Fibroblast of lung (primary cell): ENCODE results near the gene EGFL8. TPM values are rescaled to one million over a fixed set of nuclear protein-coding genes. Genes with fewer than 3 reads are reported as not detected.

Source experiments
- DNase-seq, 2 donors: peaks; one replicate each; pipeline versions ENCODE4 v3.0.0 to v3.0.0-alpha.2; 2010; ENCODE audit warnings: low read depth in 2 of 2
- H2AFZ ChIP-seq: 2 replicates; pipeline ENCODE4 v1.5.1; 2012; ENCODE audit warnings: low read length, control low read depth, inconsistent platforms
- H3K27ac ChIP-seq: 2 replicates; pipeline ENCODE4 v1.5.1; 2011; ENCODE audit warnings: low read length, control low read depth; ENCODE audit not compliant: insufficient read depth
- H3K27me3 ChIP-seq: 2 replicates; pipeline ENCODE4 v1.5.1; 2011; ENCODE audit warnings: mild to moderate bottlenecking, low read length; ENCODE audit not compliant: control insufficient read depth, insufficient read depth
- H3K36me3 ChIP-seq: 2 replicates; pipeline ENCODE4 v1.5.1; 2011; ENCODE audit warnings: low read length; ENCODE audit not compliant: control insufficient read depth, insufficient read depth
- H3K4me1 ChIP-seq: 2 replicates; pipeline ENCODE4 v1.5.1; 2011; ENCODE audit warnings: low read length; ENCODE audit not compliant: control insufficient read depth, insufficient read depth; ENCODE audit errors: extremely low read depth
- H3K4me2 ChIP-seq: 2 replicates; pipeline ENCODE4 v1.5.1; 2011; ENCODE audit warnings: low read length, control low read depth; ENCODE audit not compliant: insufficient read depth; ENCODE audit errors: extremely low read depth
- H3K4me3 ChIP-seq, 4 experiments: fragments of 200-600 bp in 1 of 4; sonication (generic) in 1 of 4; replicated peaks in 1 of 4; 2 replicates each; pipeline ENCODE4 v1.5.1; 2011 to 2016; ENCODE audit warnings: low read length in 4 of 4, low read depth in 3 of 4, mild to moderate bottlenecking in 3 of 4, control low read depth in 2 of 4, inconsistent platforms in 1 of 4, mixed read lengths in 1 of 4; ENCODE audit not compliant: insufficient read depth in 1 of 4; ENCODE audit errors: control extremely low read depth in 1 of 4
- H3K79me2 ChIP-seq: 2 replicates; pipeline ENCODE4 v1.5.1; 2012; ENCODE audit warnings: mild to moderate bottlenecking, low read length, inconsistent platforms; ENCODE audit not compliant: control insufficient read depth, insufficient read depth
- H3K9ac ChIP-seq: 2 replicates; pipeline ENCODE4 v1.5.1; 2011; ENCODE audit warnings: mild to moderate bottlenecking, low read length, control low read depth; ENCODE audit not compliant: insufficient read depth
- H3K9me3 ChIP-seq: 2 replicates; pipeline ENCODE4 v1.5.1; 2012; ENCODE audit warnings: low read depth, low read length; ENCODE audit not compliant: control insufficient read depth, insufficient read depth
- H4K20me1 ChIP-seq: 2 replicates; pipeline ENCODE4 v1.5.1; 2011; ENCODE audit warnings: low read length; ENCODE audit not compliant: control insufficient read depth, insufficient read depth; ENCODE audit errors: extremely low read depth
- CTCF ChIP-seq, 2 donors: IDR thresholded peaks in 1 of 2; conservative IDR thresholded peaks in 1 of 2; 1 replicate in 1 of 2; 2 replicates in 1 of 2; pipeline ENCODE4 v1.5.1; 2011 to 2012; ENCODE audit warnings: low read length in 2 of 2, control low read depth in 1 of 2, inconsistent platforms in 1 of 2, low read depth in 1 of 2, mild to moderate bottlenecking in 1 of 2
- EZH2 ChIP-seq: IDR thresholded peaks from 2 replicates; pipeline ENCODE4 v1.5.1; 2012; ENCODE audit warnings: low read length, control low read depth, mild to moderate bottlenecking; ENCODE audit errors: missing control alignments
- polyA plus RNA-seq, 2 donors: library from polyadenylated mRNA; depleted of rRNA in 1 of 2; stranded (reverse) in 1 of 2; unstranded in 1 of 2; fragments of >200 nt; gene quantifications; 2 replicates each; pipeline ENCODE4 v1.2.1, GENCODE V29; 2011 to 2012; ENCODE audit warnings: missing spikeins in 1 of 2
- total RNA-seq: library from RNA; depleted of rRNA; stranded (reverse); fragments of >200 nt; gene quantifications from 2 replicates; pipeline ENCODE4 v1.2.1, GENCODE V29; 2014

EGFL8 gene
- total and polyA plus RNA-seq, 2 donors (not counting 1 experiment from before 2014, with no cell fraction given), result 0.99 to 2.3 TPM

DNA sequence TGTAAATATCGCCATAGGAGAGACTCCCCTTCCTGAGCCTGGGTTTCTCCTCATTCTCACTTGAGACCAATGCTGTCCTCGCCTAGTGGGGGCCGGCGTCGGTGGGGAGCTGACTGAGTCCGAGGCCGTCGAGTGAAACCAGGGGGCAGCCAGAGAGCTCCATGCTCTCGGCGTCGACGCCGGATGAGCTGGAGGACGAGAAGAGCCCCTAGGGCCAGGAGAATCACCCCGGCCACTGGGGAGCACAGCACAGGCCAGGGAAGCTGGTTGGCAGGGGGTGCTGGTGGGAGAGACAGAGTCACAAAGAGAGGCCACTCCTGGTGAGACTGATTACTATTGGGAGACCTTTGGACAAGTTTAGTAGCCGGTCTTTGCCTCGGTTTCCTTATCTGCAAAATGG is 34.5 kb downstream of the EGFL8 start:
- no peaks in the 10 kb centered on the region for H3K36me3 ChIP-seq
- no peak for TF ChIP-seq EZH2
- TF ChIP-seq CTCF (conservative IDR thresholded peaks at IDR 0.05 in 1 of 2, IDR thresholded peaks at IDR 0.05 in 1 of 2; ENCODE audit: low read depth in 1 of 2, low read length in 2 of 2), result no peak

GRCh38 chr6:32200711-32201475 is 36.5 kb downstream of the EGFL8 start:
- H4K20me1 ChIP-seq, result no peaks in the 10 kb centered on the region
- no peak overlapping the region for H3K4me2 ChIP-seq
- no peak overlapping the region for H3K9ac ChIP-seq
- peaks cover 9% of the 10 kb centered on the region for H3K27me3 ChIP-seq
- no peak overlapping the region for H2AFZ ChIP-seq
- H3K4me1 ChIP-seq, result peaks cover 6% of the 10 kb centered on the region
- no peak overlapping the region for H3K27ac ChIP-seq
- H3K9me3 ChIP-seq, result no peaks in the 10 kb centered on the region
- TF ChIP-seq EZH2 (no peak), CTCF (conservative IDR thresholded peaks at IDR 0.05 in 1 of 2, IDR thresholded peaks at IDR 0.05 in 1 of 2; ENCODE audit: low read depth in 1 of 2, low read length in 2 of 2) (no peak)
- no peaks in the 10 kb centered on the region for H3K79me2 ChIP-seq
- no peak overlapping the region for H3K4me3 ChIP-seq
- no peak for DNase-seq
- H3K36me3 ChIP-seq, result no peaks in the 10 kb centered on the region

More for the DNA sequence above, 34.5 kb downstream of the EGFL8 start:
- DNase-seq, result no peak
- no peaks in the 10 kb centered on the region for H4K20me1 ChIP-seq
- H3K27me3 ChIP-seq, result peaks cover 9% of the 10 kb centered on the region
- no peak overlapping the region for H3K4me3 ChIP-seq
- no peaks in the 10 kb centered on the region for H3K9me3 ChIP-seq
- H3K4me2 ChIP-seq, result no peak overlapping the region
- no peaks in the 10 kb centered on the region for H3K79me2 ChIP-seq
- H3K9ac ChIP-seq, result no peak overlapping the region
- no peak overlapping the region for H2AFZ ChIP-seq
- H3K27ac ChIP-seq, result no peak overlapping the region
- H3K4me1 ChIP-seq, result peaks cover 6% of the 10 kb centered on the region

GRCh38 chr6:32202186-32202585 is 37.8 kb downstream of the EGFL8 start:
- H2AFZ ChIP-seq, result no peak overlapping the region
- no peaks in the 10 kb centered on the region for H3K9me3 ChIP-seq
- peaks cover 9% of the 10 kb centered on the region for H3K27me3 ChIP-seq
- no peak overlapping the region for H3K4me2 ChIP-seq
- no peak overlapping the region for H3K27ac ChIP-seq
- no peak for DNase-seq
- no peak overlapping the region for H3K9ac ChIP-seq
- peaks cover under 1% of the 10 kb centered on the region for H3K4me1 ChIP-seq
- no peaks in the 10 kb centered on the region for H3K79me2 ChIP-seq
- no peaks in the 10 kb centered on the region for H3K36me3 ChIP-seq
- no peak for TF ChIP-seq CTCF (conservative IDR thresholded peaks at IDR 0.05 in 1 of 2, IDR thresholded peaks at IDR 0.05 in 1 of 2; ENCODE audit: low read depth in 1 of 2, low read length in 2 of 2)
- TF ChIP-seq EZH2, result no peak
- H4K20me1 ChIP-seq, result no peaks in the 10 kb centered on the region
- H3K4me3 ChIP-seq, result no peak overlapping the region
